Ovary (tissue), 9 donors: ENCODE measurements around the gene SEPTIN11. TPM values are rescaled to one million over a fixed set of nuclear protein-coding genes. Genes with fewer than 3 reads are reported as not detected.

Experiments
- DNase-seq, 5 donors: peaks; one replicate each; pipeline ENCODE4 v3.0.0-alpha.2; 2019 to 2020
- H3K27ac ChIP-seq, 2 donors: fragments of 200-600 bp; one replicate each; pipeline versions ENCODE4 v1.5.1 to v1.8.0; 2019 to 2022
- H3K27me3 ChIP-seq: fragments of 200-600 bp; one replicate; pipeline ENCODE4 v1.8.0; 2022
- H3K36me3 ChIP-seq: fragments of 200-600 bp; sonication (generic); one replicate; pipeline ENCODE4 v1.5.1; 2019
- H3K4me1 ChIP-seq: one replicate; pipeline ENCODE4 v1.8.1; 2013; ENCODE audit warnings: mild to moderate bottlenecking, moderate library complexity; ENCODE audit not compliant: insufficient read depth
- H3K4me3 ChIP-seq: fragments of 200-600 bp; sonication (generic); one replicate; pipeline ENCODE4 v1.5.1; 2017
- H3K9me3 ChIP-seq, 2 donors: fragments of 200-600 bp in 1 of 2; sonication (generic) in 1 of 2; one replicate each; pipeline versions ENCODE4 v1.5.1 to v1.8.1; 2013 to 2019; ENCODE audit warnings: mild to moderate bottlenecking in 1 of 2, moderate library complexity in 1 of 2
- EP300 ChIP-seq: sonication (generic); formaldehyde crosslinking; IDR thresholded peaks from one replicate; pipeline ENCODE4 v1.6.1; 2017; ENCODE audit warnings: antibody characterized with exemption
- POLR2A ChIP-seq: fragments of 450-650 bp; IDR thresholded peaks from one replicate; pipeline ENCODE4 v1.6.1; 2017; ENCODE audit warnings: antibody characterized with exemption, mild to moderate bottlenecking, moderate library complexity
- WGBS, 3 donors: extraction: QIAGEN DNeasy Blood & Tissue Kit in 1 of 3; methylation state at CpG; one replicate each; pipeline versions ENCODE4 v1.1.5 to v1.1.7; 2013 to 2017; 5-methylcytosine and 5-hydroxymethylcytosine counted together
- intact Hi-C, 4 donors: fragments of 100-400 bp; cut with DNase I; formaldehyde crosslinking; loops; one replicate each; pipeline versions ENCODE4 v1.11.0 to v1.15.1; 2022 to 2023
- polyA plus RNA-seq, 2 donors: library from polyadenylated mRNA; stranded (reverse); fragments of 200-250 nt in 1 of 2; fragments of 350-450 nt in 1 of 2; fragmentation: Illumina TruSeq in 1 of 2; extraction: RNeasy Lipid Tissue Mini Kit (QIAGEN cat#74804) in 1 of 2; gene quantifications; one replicate each; pipeline ENCODE4 v1.2.3, GENCODE V29; 2013 to 2014
- total RNA-seq, 7 donors: library from RNA; depleted of rRNA in 2 of 7; stranded (reverse); fragments of >200 nt in 2 of 7; fragmentation: NEBNext Ultra II Directional in 3 of 7; extraction: Animal tissue kit (Norgen Biotek cat#: 25700) in 3 of 7; gene quantifications; one replicate each; pipeline versions ENCODE4 v1.1.0 to v1.2.4, GENCODE V29; 2016 to 2023
- TF ChIP-seq, protein P1 (sequence below), 3 donors: fragments of 450-650 bp in 2 of 3; fragments of 200-600 bp in 1 of 3; IDR thresholded peaks; one replicate each; pipeline versions ENCODE4 v1.5.1 to v1.8.0; 2016 to 2022; ENCODE audit warnings: antibody characterized with exemption in 3 of 3, mild to moderate bottlenecking in 1 of 3
- donor health status: DM: no; HTN: no; CAD: no; lungs with moderate emphysema.
- donor health status: DM: no; HTN: no; CAD: no.
- donor health status: Bipolar disorder and iron deficiency.
- donor health status: DM: yes; HTN: yes; CAD: no.
- donor health status: DM: no; HTN: no; CAD: no.
- donor health status: DM: yes; HTN: yes; CAD: no.

Gene SEPTIN11
- total and polyA plus RNA-seq, 9 donors, result 24.3 to 86.0 (median 50.2) TPM

DNA sequence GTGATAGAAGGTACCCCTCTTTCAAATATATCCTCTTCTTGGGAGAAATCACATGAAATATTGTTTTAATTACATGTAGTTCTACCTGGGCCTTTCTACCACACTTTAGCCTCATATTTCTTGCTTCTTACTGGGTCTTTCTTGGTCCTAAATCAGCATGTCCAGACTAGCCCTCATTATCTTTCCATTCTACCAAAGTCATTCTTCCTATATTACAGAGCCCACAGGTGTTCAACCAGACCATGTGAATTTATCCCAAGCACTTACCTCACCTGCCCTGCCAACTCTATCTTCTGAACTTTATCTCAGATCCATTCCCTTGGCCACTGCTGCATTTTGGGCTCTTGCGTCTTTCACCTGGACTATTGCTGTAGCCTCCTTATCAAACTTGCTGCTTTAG is 39.8 kb upstream of the SEPTIN11 start:
- 97 to 100% (median 100%) methylated on average over 1 of the region's 1 CpG for WGBS, 3 donors
- TF ChIP-seq, protein P1, sequence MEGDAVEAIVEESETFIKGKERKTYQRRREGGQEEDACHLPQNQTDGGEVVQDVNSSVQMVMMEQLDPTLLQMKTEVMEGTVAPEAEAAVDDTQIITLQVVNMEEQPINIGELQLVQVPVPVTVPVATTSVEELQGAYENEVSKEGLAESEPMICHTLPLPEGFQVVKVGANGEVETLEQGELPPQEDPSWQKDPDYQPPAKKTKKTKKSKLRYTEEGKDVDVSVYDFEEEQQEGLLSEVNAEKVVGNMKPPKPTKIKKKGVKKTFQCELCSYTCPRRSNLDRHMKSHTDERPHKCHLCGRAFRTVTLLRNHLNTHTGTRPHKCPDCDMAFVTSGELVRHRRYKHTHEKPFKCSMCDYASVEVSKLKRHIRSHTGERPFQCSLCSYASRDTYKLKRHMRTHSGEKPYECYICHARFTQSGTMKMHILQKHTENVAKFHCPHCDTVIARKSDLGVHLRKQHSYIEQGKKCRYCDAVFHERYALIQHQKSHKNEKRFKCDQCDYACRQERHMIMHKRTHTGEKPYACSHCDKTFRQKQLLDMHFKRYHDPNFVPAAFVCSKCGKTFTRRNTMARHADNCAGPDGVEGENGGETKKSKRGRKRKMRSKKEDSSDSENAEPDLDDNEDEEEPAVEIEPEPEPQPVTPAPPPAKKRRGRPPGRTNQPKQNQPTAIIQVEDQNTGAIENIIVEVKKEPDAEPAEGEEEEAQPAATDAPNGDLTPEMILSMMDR (IDR thresholded peaks at IDR 0.05), result no peak
- TF ChIP-seq POLR2A (no peak), EP300 (no peak)
- H3K27ac ChIP-seq, result no peak overlapping the region
- intact Hi-C loops, result no loop called here
- no peak for DNase-seq
- H3K4me1 ChIP-seq, result no peaks in the 10 kb centered on the region
- no peaks in the 10 kb centered on the region for H3K9me3 ChIP-seq
- H3K36me3 ChIP-seq, result no peaks in the 10 kb centered on the region
- H3K27me3 ChIP-seq, result no peaks in the 10 kb centered on the region
- H3K4me3 ChIP-seq, result no peak overlapping the region

GRCh38 chr4:76920715-76921114 is 28.8 kb upstream of the SEPTIN11 start:
- Histone ChIP-seq H3K36me3 (no peaks in the 10 kb centered on the region), H3K4me1 (no peaks in the 10 kb centered on the region), H3K9me3 (no peaks in the 10 kb centered on the region), H3K27ac (no peak overlapping the region), H3K4me3 (no peak overlapping the region), H3K27me3 (no peaks in the 10 kb centered on the region)
- intact Hi-C loops, result no loop called here
- DNase-seq, result no peak
- no peak for TF ChIP-seq POLR2A
- TF ChIP-seq, protein P1 (IDR thresholded peaks at IDR 0.05), result no peak
- no peak for TF ChIP-seq EP300

GRCh38 chr4:76923619-76924357 is 25.8 kb upstream of the SEPTIN11 start:
- H3K4me1 ChIP-seq, result no peaks in the 10 kb centered on the region
- no peaks in the 10 kb centered on the region for H3K27me3 ChIP-seq
- no peak for DNase-seq
- 88 to 96% (median 90%) methylated on average over 5 of the region's 5 CpGs for WGBS, 3 donors
- H3K4me3 ChIP-seq, result no peak overlapping the region
- intact Hi-C loops, result no loop called here
- no peak overlapping the region for H3K27ac ChIP-seq
- H3K36me3 ChIP-seq, result no peaks in the 10 kb centered on the region
- no peak for TF ChIP-seq POLR2A
- no peak for TF ChIP-seq EP300
- TF ChIP-seq, protein P1 (IDR thresholded peaks at IDR 0.05), result no peak
- H3K9me3 ChIP-seq, result no peaks in the 10 kb centered on the region

DNA sequence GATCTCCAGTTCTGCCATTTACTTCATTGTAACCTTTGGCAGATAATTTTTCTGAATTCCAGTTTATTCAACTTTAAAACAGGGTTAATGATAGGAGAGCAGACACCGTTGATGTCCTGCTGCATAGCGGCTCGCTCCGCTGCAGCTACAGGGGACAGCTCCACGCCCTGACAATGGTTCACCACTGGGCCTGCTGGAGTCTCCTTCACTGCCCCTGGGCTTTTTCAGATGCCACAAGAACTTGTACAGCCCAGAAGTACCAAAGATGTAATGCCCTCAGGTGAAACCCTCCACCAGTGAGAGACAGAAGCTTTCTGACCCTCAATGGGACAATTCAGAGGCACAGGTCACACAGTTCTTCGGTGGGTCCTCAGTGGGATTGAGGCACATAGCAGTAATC is 22.7 kb upstream of the SEPTIN11 start:
- H3K27ac ChIP-seq, result no peak overlapping the region
- H3K4me1 ChIP-seq, result no peaks in the 10 kb centered on the region
- TF ChIP-seq POLR2A (no peak), EP300 (no peak)
- TF ChIP-seq, protein P1 (IDR thresholded peaks at IDR 0.05), result no peak
- 91 to 95% (median 92%) methylated on average over 6 of the region's 6 CpGs for WGBS, 3 donors
- intact Hi-C loops, result no loop called here
- H3K27me3 ChIP-seq, result no peaks in the 10 kb centered on the region
- no peaks in the 10 kb centered on the region for H3K9me3 ChIP-seq
- H3K36me3 ChIP-seq, result no peaks in the 10 kb centered on the region
- no peak for DNase-seq
- no peak overlapping the region for H3K4me3 ChIP-seq
